H1 (cell line): Measurements from ENCODE around the gene ELL. TPM values are rescaled to one million over a fixed set of nuclear protein-coding genes. Genes with fewer than 3 reads are reported as not detected.

Experiments used
- CTCF ChIA-PET: fragments of 300-600 bp; sonication (Branson Sonifier 250); formaldehyde crosslinking; loops from one replicate; lab custom pipeline; 2021; ENCODE audit not compliant: partially characterized antibody; lab: Charles Lee
- POLR2A ChIA-PET: fragments of 300-600 bp; sonication (Branson Sonifier 250); formaldehyde crosslinking; loops from one replicate; lab custom pipeline; 2021; ENCODE audit warnings: inconsistent platforms; ENCODE audit not compliant: partially characterized antibody; lab: Charles Lee
- DNase-seq, 2 experiments: peaks; one replicate each; pipeline versions ENCODE4 v3.0.0 to v3.0.0-alpha.2; 2010 to 2022; ENCODE audit warnings: low spot score in 2 of 2, low read depth in 1 of 2, mixed read lengths in 1 of 2
- FAIRE-seq: peaks from 2 replicates; lab custom pipeline; 2011; peaks lifted over from hg19 to GRCh38; lab: Jason Lieb, UNC
- H2AFZ ChIP-seq: 2 replicates; pipeline ENCODE4 v1.8.1; 2012; ENCODE audit warnings: low read length, inconsistent platforms
- H2AK5ac ChIP-seq: 2 replicates; pipeline ENCODE4 v1.6.1; 2013; ENCODE audit warnings: low read depth, low read length
- H2BK120ac ChIP-seq: replicated peaks from 2 replicates; pipeline ENCODE3; 2013; ENCODE audit warnings: low read depth, low read length, inconsistent platforms
- H2BK12ac ChIP-seq: 2 replicates; pipeline ENCODE4 v1.6.1; 2013; ENCODE audit warnings: low read depth, low read length
- H2BK15ac ChIP-seq: 2 replicates; pipeline ENCODE4 v1.6.1; 2013; ENCODE audit warnings: low read length
- H2BK20ac ChIP-seq: 2 replicates; pipeline ENCODE4 v1.6.1; 2013; ENCODE audit warnings: low read length
- H2BK5ac ChIP-seq: 2 replicates; pipeline ENCODE4 v1.6.1; 2013; ENCODE audit warnings: low read depth, low read length
- H3K14ac ChIP-seq: 2 replicates; pipeline ENCODE4 v1.6.1; 2013; ENCODE audit warnings: inconsistent platforms; ENCODE audit not compliant: insufficient read length
- H3K18ac ChIP-seq: 2 replicates; pipeline ENCODE4 v1.6.1; 2013; ENCODE audit warnings: low read length; ENCODE audit errors: extremely low read depth
- H3K23ac ChIP-seq: 2 replicates; pipeline ENCODE4 v1.6.1; 2013; ENCODE audit warnings: inconsistent platforms; ENCODE audit not compliant: insufficient read length
- H3K23me2 ChIP-seq: 2 replicates; pipeline ENCODE4 v1.6.1; 2013; ENCODE audit warnings: low read depth, low read length
- H3K27ac ChIP-seq: 2 replicates; pipeline ENCODE4 v1.6.1; 2011; ENCODE audit warnings: low read depth, low read length, inconsistent platforms
- H3K27me3 ChIP-seq, 4 experiments: replicated peaks in 1 of 4; 1 replicate in 1 of 4; 2 replicates in 3 of 4; pipeline versions ENCODE4 v1.6.1 to v1.8.1; 2011 to 2013; ENCODE audit warnings: low read length in 3 of 4, mild to moderate bottlenecking in 3 of 4, inconsistent platforms in 2 of 4, mixed read lengths in 2 of 4, moderate library complexity in 1 of 4; ENCODE audit not compliant: control insufficient read depth in 3 of 4, insufficient read depth in 3 of 4; ENCODE audit errors: extremely low read depth in 1 of 4
- H3K36me3 ChIP-seq, 4 experiments: 2 replicates each; pipeline versions ENCODE4 v1.6.1 to v1.8.1; 2011 to 2013; ENCODE audit warnings: mild to moderate bottlenecking in 4 of 4, low read length in 3 of 4, moderate library complexity in 2 of 4, control low read depth in 1 of 4, inconsistent platforms in 1 of 4; ENCODE audit not compliant: insufficient read depth in 4 of 4, control insufficient read depth in 2 of 4
- H3K4ac ChIP-seq: replicated peaks from 2 replicates; pipeline ENCODE3; 2013; ENCODE audit warnings: low read length, low read depth, mixed read lengths, inconsistent platforms; ENCODE audit not compliant: insufficient read length
- H3K4me1 ChIP-seq, 4 experiments: replicated peaks in 1 of 4; 1 replicate in 1 of 4; 2 replicates in 3 of 4; pipeline versions ENCODE4 v1.6.1 to v1.8.1; 2011 to 2013; ENCODE audit warnings: low read length in 3 of 4, inconsistent platforms in 2 of 4, mixed read lengths in 1 of 4; ENCODE audit not compliant: insufficient read depth in 4 of 4, control insufficient read depth in 3 of 4
- H3K4me2 ChIP-seq, 2 experiments: 2 replicates each; pipeline versions ENCODE4 v1.6.1 to v1.8.1; 2011 to 2013; ENCODE audit warnings: low read depth in 2 of 2, low read length in 2 of 2, control low read depth in 1 of 2, inconsistent platforms in 1 of 2, mild to moderate bottlenecking in 1 of 2; ENCODE audit not compliant: insufficient read depth in 1 of 2
- H3K4me3 ChIP-seq, 4 experiments: fragments of 200-600, 300-600 bp in 1 of 4; sonication (generic), shearing (Covaris generic), sonication (Bioruptor Twin) in 1 of 4; 2 replicates each; pipeline versions ENCODE4 v1.5.1 to v1.8.1; 2011 to 2016; ENCODE audit warnings: low read length in 4 of 4, low read depth in 3 of 4, control low read depth in 2 of 4, inconsistent platforms in 2 of 4, mild to moderate bottlenecking in 2 of 4, mixed read lengths in 1 of 4, moderate library complexity in 1 of 4; ENCODE audit not compliant: insufficient read depth in 2 of 4; ENCODE audit errors: extremely low read depth in 1 of 4
- H3K56ac ChIP-seq: replicated peaks from 2 replicates; pipeline ENCODE3; 2013; ENCODE audit warnings: low read depth, mild to moderate bottlenecking, mixed read lengths, low read length, inconsistent platforms; ENCODE audit not compliant: insufficient read length
- H3K79me1 ChIP-seq: 2 replicates; pipeline ENCODE4 v1.6.1; 2013; ENCODE audit warnings: low read depth, low read length, control low read depth
- H3K79me2 ChIP-seq, 2 experiments: 2 replicates each; pipeline versions ENCODE4 v1.6.1 to v1.8.1; 2012 to 2013; ENCODE audit warnings: low read length in 2 of 2, mild to moderate bottlenecking in 2 of 2, inconsistent platforms in 1 of 2; ENCODE audit not compliant: insufficient read depth in 2 of 2, control insufficient read depth in 1 of 2
- H3K9ac ChIP-seq, 4 experiments: replicated peaks in 1 of 4; 1 replicate in 1 of 4; 2 replicates in 3 of 4; pipeline versions ENCODE4 v1.6.1 to v1.8.1; 2011 to 2013; ENCODE audit warnings: low read depth in 3 of 4, low read length in 3 of 4, control low read depth in 2 of 4, mild to moderate bottlenecking in 2 of 4, moderate library complexity in 2 of 4, inconsistent platforms in 1 of 4; ENCODE audit errors: extremely low read depth in 1 of 4
- H3K9me3 ChIP-seq, 2 experiments: 2 replicates each; pipeline versions ENCODE4 v1.6.1 to v1.8.1; 2012 to 2013; ENCODE audit warnings: mild to moderate bottlenecking in 2 of 2, moderate library complexity in 2 of 2, control low read depth in 1 of 2, inconsistent platforms in 1 of 2, low read depth in 1 of 2, low read length in 1 of 2, mixed read lengths in 1 of 2; ENCODE audit not compliant: insufficient read depth in 2 of 2
- H4K20me1 ChIP-seq, 2 experiments: replicated peaks in 1 of 2; 2 replicates each; pipeline versions ENCODE3 to v1.8.1; 2011 to 2013; ENCODE audit warnings: inconsistent platforms in 2 of 2, low read length in 2 of 2, mild to moderate bottlenecking in 1 of 2; ENCODE audit not compliant: insufficient read depth in 2 of 2, control insufficient read depth in 1 of 2
- H4K5ac ChIP-seq: 2 replicates; pipeline ENCODE4 v1.6.1; 2013; ENCODE audit warnings: low read length, low read depth, mixed read lengths, inconsistent platforms; ENCODE audit not compliant: insufficient read length
- H4K8ac ChIP-seq: 2 replicates; pipeline ENCODE4 v1.8.0; 2013; ENCODE audit warnings: mild to moderate bottlenecking, moderate library complexity, low read length, inconsistent platforms; ENCODE audit not compliant: insufficient read depth; ENCODE audit errors: extremely low read depth
- H4K91ac ChIP-seq: replicated peaks from 2 replicates; pipeline ENCODE3; 2013; ENCODE audit warnings: low read length, mixed read lengths, inconsistent platforms; ENCODE audit not compliant: insufficient read length
- BACH1 ChIP-seq: IDR thresholded peaks from 2 replicates; pipeline ENCODE4 v1.6.1; 2012; ENCODE audit warnings: low read length, improper control_type of control experiment
- GABPA ChIP-seq: IDR thresholded peaks from 2 replicates; pipeline ENCODE4 v1.6.1; 2011; ENCODE audit warnings: mild to moderate bottlenecking, low read length, moderate library complexity, borderline replicate concordance; ENCODE audit not compliant: insufficient read depth
- HDAC6 ChIP-seq: IDR thresholded peaks from one replicate; pipeline ENCODE4 v1.7.1; 2012; ENCODE audit warnings: low read depth, mild to moderate bottlenecking, inconsistent platforms, low read length, moderate library complexity
- NRF1 ChIP-seq: IDR thresholded peaks from 2 replicates; pipeline ENCODE4 v1.6.1; 2011; ENCODE audit warnings: mild to moderate bottlenecking, low read depth, low read length, improper control_type of control experiment
- PHF8 ChIP-seq: fragments of 200-600 bp; sonication (generic); conservative IDR thresholded peaks from 2 replicates; pipeline ENCODE4 v1.7.1; 2012; ENCODE audit warnings: low read depth, mild to moderate bottlenecking, inconsistent platforms, low read length, moderate library complexity
- WGBS, 2 experiments: shearing (Covaris generic) in 1 of 2; methylation state at CpG; one replicate each; pipeline versions ENCODE4 v1.1.6 to v1.1.7; 2013 to 2015; ENCODE audit warnings: low lambda C conversion rate in 2 of 2, mixed read lengths in 2 of 2, inconsistent platforms in 1 of 2, low coverage in 1 of 2, missing lambda C conversion rate in 1 of 2; ENCODE audit not compliant: insufficient replicate concordance in 2 of 2, insufficient coverage in 1 of 2, insufficient read length in 1 of 2; ENCODE audit errors: extremely low coverage in 1 of 2, missing lambda C conversion rate in 1 of 2; 5-methylcytosine and 5-hydroxymethylcytosine counted together
- polyA plus RNA-seq, 7 experiments: library from polyadenylated mRNA; depleted of rRNA in 3 of 7; stranded (reverse) in 5 of 7; unstranded in 2 of 7; fragments of >200 nt in 5 of 7; fragments of 200-250 nt in 2 of 7; gene quantifications; 1 replicate in 5 of 7; 2 replicates in 1 of 7; 4 replicates in 1 of 7; pipeline versions ENCODE4 v1.2.1 to v1.2.3, GENCODE V29; 2011 to 2013; ENCODE audit warnings: missing spikeins in 2 of 7, mixed read lengths in 2 of 7
- total RNA-seq: library from RNA; stranded (reverse); fragmentation: NEBNext Ultra II Directional; extraction: Animal tissue kit (Norgen Biotek cat#: 25700); gene quantifications from 2 replicates; pipeline ENCODE4 v1.2.1, GENCODE V29; 2021

ELL gene
- total and polyA plus RNA-seq, 2 of the 8 experiments (the other 6 are each of a cell fraction or from before 2014, with no cell fraction given), result 5.2 to 10.5 TPM

GRCh38 chr19:18399008-18399407 is 122.9 kb downstream of the ELL start:
- no peak overlapping the region for H2BK15ac ChIP-seq
- no peaks in the 10 kb centered on the region for H3K79me2 ChIP-seq
- no peak overlapping the region for H2BK5ac ChIP-seq
- H2BK20ac ChIP-seq, result no peak overlapping the region
- no peak overlapping the region for H4K5ac ChIP-seq
- no peak overlapping the region for H4K8ac ChIP-seq
- FAIRE-seq (no peak), DNase-seq (no peak)
- 93% methylated on average over 6 of the region's 6 CpGs; no CpG with 5 or more reads in 1 of the 2 experiments for WGBS, 2 experiments
- H3K14ac ChIP-seq, result no peak overlapping the region
- H2AFZ ChIP-seq, result no peak overlapping the region
- no peaks in the 10 kb centered on the region for H3K79me1 ChIP-seq
- no peak overlapping the region for H2AK5ac ChIP-seq
- no peak overlapping the region for H3K4me3 ChIP-seq
- no peak overlapping the region for H3K18ac ChIP-seq
- peaks cover 0 to 12% (median 4%) of the 10 kb centered on the region in 4 experiments; a peak in 5 of 7 replicates for H3K4me1 ChIP-seq
- H3K27ac ChIP-seq, result no peak overlapping the region
- H3K27me3 ChIP-seq, result peaks cover 0 to 3% (median under 1%) of the 10 kb centered on the region in 4 experiments; a peak in 3 of 7 replicates
- H4K91ac ChIP-seq, result no peak overlapping the region
- no peak overlapping the region for H3K23ac ChIP-seq
- no peaks in the 10 kb centered on the region for H3K9me3 ChIP-seq
- no peaks in the 10 kb centered on the region for H4K20me1 ChIP-seq
- H2BK12ac ChIP-seq, result no peak overlapping the region
- ChIA-PET CTCF (interaction anchor here (0.7 to 12.8 kb wide), 5 partner anchors 10 to 57 kb away, joined by 3 to 174 read pairs (median 15); partner anchors contain the start of gene GDF15), POLR2A (interaction anchor here (1.6 to 3.4 kb wide), 2 partner anchors 18 to 118 kb away, joined by 3 to 12 read pairs; partner anchors contain the start of gene JUND)
- H3K4me2 ChIP-seq, result no peak overlapping the region
- H3K56ac ChIP-seq, result no peak overlapping the region
- no peaks in the 10 kb centered on the region for H3K36me3 ChIP-seq
- H2BK120ac ChIP-seq, result no peak overlapping the region
- H3K23me2 ChIP-seq, result no peaks in the 10 kb centered on the region
- no peak overlapping the region for H3K4ac ChIP-seq
- H3K9ac ChIP-seq, result no peak overlapping the region
- TF ChIP-seq GABPA, result no peak
- TF ChIP-seq PHF8, result no peak
- no peak for TF ChIP-seq NRF1
- TF ChIP-seq HDAC6, result no peak
- TF ChIP-seq BACH1, result no peak
